Raji (cell line): ENCODE results near the gene CDH12.

Source experiments
- POLR2A ChIP-seq: IDR thresholded peaks from 2 replicates; pipeline ENCODE4 v1.6.1; 2011; ENCODE audit warnings: low read depth, low read length, control low read depth; ENCODE audit not compliant: insufficient read depth

Gene CDH12

DNA sequence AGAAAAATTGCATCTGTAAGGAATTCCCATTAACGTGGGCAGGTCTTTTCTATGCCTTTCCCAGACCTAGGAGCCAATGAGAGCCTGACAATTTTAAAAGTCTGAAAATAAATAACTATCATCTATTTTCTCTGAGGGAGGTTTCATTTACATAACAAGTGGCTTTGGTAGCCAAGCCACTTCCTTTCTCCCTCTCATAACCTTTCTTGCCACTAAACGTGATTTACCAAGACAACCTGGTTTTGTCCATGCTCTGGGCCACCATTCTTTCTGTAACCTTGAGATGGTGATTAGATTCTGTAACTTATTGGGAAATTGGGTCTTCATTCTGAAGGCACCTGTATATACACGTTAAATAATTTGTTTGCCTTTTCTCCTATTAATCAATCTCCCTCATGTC is 1046.9 kb downstream of the CDH12 start:
- no peak for TF ChIP-seq POLR2A

GRCh38 chr5:21802869-21803490 is 1050.2 kb downstream of the CDH12 start:
- TF ChIP-seq POLR2A = no peak

GRCh38 chr5:21802100-21802499 is 1051.0 kb downstream of the CDH12 start:
- no peak for TF ChIP-seq POLR2A

DNA sequence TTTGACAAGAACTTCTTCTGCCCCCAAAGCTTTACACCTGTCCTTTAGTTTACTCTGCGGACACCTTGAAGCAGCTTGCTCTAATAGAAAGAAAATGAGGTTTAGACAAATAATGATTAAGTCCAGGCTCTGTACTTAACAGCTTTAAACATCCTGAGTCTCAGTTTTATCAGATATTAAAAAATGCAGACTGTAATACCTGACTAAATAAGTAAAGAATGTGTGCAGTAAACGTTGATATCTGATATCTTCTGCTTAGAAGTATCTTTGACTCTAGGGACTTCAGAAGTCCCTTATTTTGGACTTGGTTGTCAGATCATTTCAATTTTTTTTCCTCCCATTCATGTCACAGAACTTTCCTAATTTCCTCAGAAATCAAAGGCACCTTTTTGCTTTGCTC is 1060.4 kb downstream of the CDH12 start:
- no peak for TF ChIP-seq POLR2A

DNA sequence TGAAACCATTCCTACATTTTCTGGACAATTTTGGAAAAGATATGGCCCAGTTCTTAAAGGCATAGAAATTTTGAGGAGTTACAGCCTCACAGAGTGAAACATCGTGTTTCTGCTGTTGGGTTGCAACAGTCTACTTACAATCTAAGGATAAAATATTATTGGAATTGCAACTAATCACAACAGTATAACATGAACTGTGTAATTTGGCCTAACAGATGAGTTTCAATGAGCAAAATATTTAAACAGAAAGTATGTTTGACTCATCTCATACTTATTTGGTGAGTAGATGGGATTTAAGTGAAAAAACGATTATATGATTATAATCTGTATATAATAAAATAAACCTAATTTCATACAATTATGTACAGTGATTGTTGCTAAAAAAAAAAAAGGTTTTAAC is 1061.8 kb downstream of the CDH12 start:
- TF ChIP-seq POLR2A = no peak

DNA sequence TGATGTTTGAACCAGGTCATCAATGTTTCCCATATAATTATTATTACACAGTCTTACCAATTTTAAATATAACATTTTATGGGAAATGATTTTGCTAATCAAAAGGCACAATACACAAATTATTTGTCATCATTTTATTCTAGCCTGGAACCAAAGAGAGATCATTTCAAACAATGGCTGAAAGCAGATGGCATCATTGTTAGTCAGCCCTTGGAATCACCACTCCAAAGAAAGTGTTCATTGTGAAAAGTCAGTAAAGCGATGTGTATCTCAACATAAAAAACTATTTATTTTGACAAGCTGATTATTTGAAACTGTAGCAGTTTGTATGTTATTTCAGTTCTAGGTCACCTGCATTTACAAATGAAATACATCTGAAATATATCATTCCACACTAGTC is 1068.7 kb downstream of the CDH12 start:
- TF ChIP-seq POLR2A = no peak

GRCh38 chr5:21783074-21783679 is 1070.0 kb downstream of the CDH12 start:
- no peak for TF ChIP-seq POLR2A

DNA sequence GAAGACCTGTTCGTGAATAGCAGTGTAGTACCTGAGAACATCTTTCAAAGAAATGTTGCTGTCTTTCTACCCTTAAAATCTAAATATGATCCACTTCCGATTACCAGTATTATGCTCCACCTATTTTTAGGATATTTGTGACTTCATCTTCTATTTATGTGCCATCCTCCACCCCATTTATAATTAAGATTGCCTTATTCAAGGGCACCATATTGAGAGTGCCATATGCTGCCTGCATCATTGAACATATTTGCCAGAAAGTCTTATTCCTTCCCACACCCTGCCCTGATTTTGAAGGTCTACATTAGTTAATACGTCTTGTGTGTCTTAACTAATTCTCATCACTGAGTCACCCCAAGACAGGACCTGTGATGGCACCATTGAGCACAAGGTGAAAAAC is 1076.7 kb downstream of the CDH12 start:
- TF ChIP-seq POLR2A = no peak

DNA sequence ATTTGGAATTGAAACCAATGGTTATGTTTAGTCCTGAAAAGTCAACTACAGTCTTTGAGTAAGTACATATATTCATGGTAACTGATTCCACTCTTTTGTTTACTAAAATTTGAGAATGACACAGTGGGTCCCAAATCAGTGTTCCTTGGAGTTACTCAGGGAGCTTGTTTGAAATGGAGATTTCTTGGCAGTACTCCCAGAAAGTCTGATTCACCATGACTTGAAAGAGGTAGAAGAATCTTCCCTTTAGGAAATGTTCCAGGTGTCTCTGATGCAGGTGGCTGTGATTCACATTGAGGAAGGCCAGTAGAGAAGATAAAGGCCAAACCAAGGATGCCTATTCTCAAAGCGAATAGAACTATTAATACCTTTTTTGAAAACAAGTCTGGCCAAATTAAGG is 1078.3 kb downstream of the CDH12 start:
- no peak for TF ChIP-seq POLR2A

- TF ChIP-seq POLR2A = no peak
These were observed 1078.9 kb downstream of the CDH12 start for GRCh38 chr5:21774281-21774680.

GRCh38 chr5:21773456-21773855 is 1079.7 kb downstream of the CDH12 start:
- TF ChIP-seq POLR2A = no peak

DNA sequence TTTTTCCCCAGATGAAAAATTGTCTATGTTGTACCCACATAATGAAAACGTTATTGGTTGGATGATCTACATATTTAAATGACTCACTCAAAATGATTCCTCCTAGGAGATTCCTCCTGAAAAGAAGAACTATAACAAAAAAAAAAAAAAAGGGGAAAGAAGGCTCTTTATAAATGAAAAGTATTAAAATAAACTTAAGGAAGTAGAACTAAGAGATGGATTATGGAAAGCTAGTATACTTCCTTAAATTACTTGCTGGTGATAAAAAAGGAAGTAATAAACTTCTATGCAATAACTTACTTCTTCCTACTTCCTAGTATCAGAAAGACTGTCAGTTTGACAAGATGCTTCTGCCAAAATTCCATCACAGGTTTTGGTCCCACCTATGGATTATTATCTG is 1087.7 kb downstream of the CDH12 start:
- TF ChIP-seq POLR2A = no peak

DNA sequence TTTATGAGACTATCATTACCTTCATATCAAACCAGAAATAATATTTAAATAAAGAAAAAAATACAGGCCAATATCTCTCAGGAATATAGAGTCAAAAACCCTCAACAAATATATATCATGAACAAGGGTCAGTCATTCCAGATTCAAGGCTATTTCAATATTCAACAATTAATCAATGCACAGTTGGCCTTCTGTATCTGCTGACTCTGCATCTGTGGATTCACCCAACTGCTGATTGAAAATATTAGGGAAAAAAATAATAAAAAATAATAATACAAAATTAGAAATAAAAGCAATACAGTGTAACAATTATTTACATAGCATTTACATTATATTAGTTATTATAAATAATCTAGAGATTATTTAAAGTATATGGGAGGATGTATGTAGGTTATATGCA is 1114.0 kb downstream of the CDH12 start:
- TF ChIP-seq POLR2A = no peak

DNA sequence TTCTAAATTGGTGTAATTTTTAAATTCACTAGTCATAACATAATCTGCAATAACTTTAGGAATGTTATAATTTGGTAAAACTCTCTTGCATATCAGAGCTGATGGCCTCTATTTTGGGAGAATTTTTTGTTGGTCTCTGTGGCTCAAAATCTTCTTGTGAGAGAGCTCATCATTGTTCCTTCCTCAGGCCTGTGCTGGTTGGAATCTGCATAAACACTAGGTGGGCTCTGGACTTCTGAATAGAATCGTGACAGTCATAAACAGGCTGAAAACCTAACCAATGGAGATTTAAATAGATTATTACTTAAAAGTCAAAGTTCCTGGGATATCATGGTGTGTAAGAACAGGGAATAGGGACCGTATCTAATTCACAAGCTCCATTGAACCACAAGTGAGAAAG is 1129.6 kb downstream of the CDH12 start:
- no peak for TF ChIP-seq POLR2A

- TF ChIP-seq POLR2A = no peak
These were observed 1141.0 kb downstream of the CDH12 start for GRCh38 chr5:21711866-21712758.

GRCh38 chr5:21709770-21710169 is 1143.4 kb downstream of the CDH12 start:
- TF ChIP-seq POLR2A = no peak

GRCh38 chr5:21704974-21705668 is 1148.0 kb downstream of the CDH12 start:
- no peak for TF ChIP-seq POLR2A
